Activated CD8-positive, alpha-beta memory T cell treated with anti-CD3 and anti-CD28 coated beads for 4 hours (primary cell): ENCODE measurements around the gene PCGF3.

Experiments used
- DNase-seq, 2 donors: peaks; one replicate each; pipeline ENCODE4 v3.0.0-alpha.2; 2020; ENCODE audit warnings: low read depth in 2 of 2

PCGF3 gene

GRCh38 chr4:781493-782216, 76.0 kb downstream of the PCGF3 start:
- peak; percentile 95 to 96 for DNase-seq

- no peak for DNase-seq
Measured at GRCh38 chr4:784401-785331, 79.0 kb downstream of the PCGF3 start.

GRCh38 chr4:785332-786073, 79.9 kb downstream of the PCGF3 start:
- no peak for DNase-seq

GRCh38 chr4:786074-786741, 80.6 kb downstream of the PCGF3 start:
- no peak for DNase-seq

- no peak for DNase-seq
Measured at GRCh38 chr4:786861-787300, 81.2 kb downstream of the PCGF3 start.

GRCh38 chr4:787561-787981, 81.9 kb downstream of the PCGF3 start:
- no peak for DNase-seq

GRCh38 chr4:788006-788635, 82.5 kb downstream of the PCGF3 start:
- DNase-seq = no peak

- DNase-seq = no peak
Measured at GRCh38 chr4:788636-789297, 83.1 kb downstream of the PCGF3 start.

GRCh38 chr4:789571-790465, 84.2 kb downstream of the PCGF3 start:
- no peak for DNase-seq

- no peak for DNase-seq
Measured at GRCh38 chr4:790466-790820, 84.8 kb downstream of the PCGF3 start.

GRCh38 chr4:791252-791897, 85.7 kb downstream of the PCGF3 start:
- DNase-seq = no peak

- no peak for DNase-seq
Measured at GRCh38 chr4:791898-792625, 86.4 kb downstream of the PCGF3 start.

- no peak for DNase-seq
Measured at GRCh38 chr4:792626-793092, 87.0 kb downstream of the PCGF3 start.

GRCh38 chr4:793093-793861, 87.6 kb downstream of the PCGF3 start:
- no peak for DNase-seq

GRCh38 chr4:793941-794621, 88.4 kb downstream of the PCGF3 start:
- no peak for DNase-seq

- no peak for DNase-seq
Measured at GRCh38 chr4:794900-795725, 89.5 kb downstream of the PCGF3 start.
